Measurements from ENCODE around the gene GRWD1. TPM values are rescaled to one million over a fixed set of nuclear protein-coding genes. Genes with fewer than 3 reads are reported as not detected.
A peak's percentile ranks its signal among the peaks of the same experiment; 100 is the strongest.

GRWD1 gene
- total and polyA plus RNA-seq, 2 of the 13 experiments (the other 11 are each of a cell fraction or from before 2014, with no cell fraction given): 10.8 to 46.6 TPM

DNA sequence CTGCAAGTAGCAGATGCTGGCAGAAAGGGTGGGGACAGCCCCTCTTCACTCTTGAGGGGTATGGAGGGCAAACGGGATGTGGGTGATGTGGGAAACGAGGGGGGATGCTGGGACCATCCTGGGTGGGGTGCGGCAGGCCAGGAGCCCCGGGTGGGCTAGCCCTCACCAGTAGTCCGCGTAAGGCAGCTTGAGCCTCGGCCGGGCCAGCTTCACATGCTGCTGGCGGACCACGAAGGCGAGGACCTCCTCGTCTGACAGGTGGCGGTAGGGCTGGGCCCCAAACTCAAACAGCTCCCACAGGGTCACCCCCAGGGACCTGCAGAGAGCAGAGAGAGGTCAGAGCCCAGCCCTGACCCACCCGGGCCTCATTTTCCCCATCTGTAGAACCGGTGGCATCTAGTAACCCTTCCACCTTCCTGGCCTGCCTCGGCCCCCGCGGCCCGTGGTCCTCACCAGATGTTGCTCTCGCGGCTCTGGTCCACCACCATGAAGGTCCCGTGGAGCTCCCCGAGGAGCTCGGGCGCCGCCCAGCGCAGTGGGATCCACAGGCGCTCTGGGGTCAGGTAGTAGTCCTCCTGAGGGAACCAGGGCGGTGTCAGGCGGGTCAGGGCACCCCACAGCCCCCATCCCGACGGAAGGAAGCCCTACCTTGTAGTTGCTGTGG lies 55.2 kb downstream of the GRWD1 start (continued):
- TF ChIP-seq EED (CRISPR knock-in tag; IDR thresholded peaks at IDR 0.05): no peak
- TF ChIP-seq, protein P1, sequence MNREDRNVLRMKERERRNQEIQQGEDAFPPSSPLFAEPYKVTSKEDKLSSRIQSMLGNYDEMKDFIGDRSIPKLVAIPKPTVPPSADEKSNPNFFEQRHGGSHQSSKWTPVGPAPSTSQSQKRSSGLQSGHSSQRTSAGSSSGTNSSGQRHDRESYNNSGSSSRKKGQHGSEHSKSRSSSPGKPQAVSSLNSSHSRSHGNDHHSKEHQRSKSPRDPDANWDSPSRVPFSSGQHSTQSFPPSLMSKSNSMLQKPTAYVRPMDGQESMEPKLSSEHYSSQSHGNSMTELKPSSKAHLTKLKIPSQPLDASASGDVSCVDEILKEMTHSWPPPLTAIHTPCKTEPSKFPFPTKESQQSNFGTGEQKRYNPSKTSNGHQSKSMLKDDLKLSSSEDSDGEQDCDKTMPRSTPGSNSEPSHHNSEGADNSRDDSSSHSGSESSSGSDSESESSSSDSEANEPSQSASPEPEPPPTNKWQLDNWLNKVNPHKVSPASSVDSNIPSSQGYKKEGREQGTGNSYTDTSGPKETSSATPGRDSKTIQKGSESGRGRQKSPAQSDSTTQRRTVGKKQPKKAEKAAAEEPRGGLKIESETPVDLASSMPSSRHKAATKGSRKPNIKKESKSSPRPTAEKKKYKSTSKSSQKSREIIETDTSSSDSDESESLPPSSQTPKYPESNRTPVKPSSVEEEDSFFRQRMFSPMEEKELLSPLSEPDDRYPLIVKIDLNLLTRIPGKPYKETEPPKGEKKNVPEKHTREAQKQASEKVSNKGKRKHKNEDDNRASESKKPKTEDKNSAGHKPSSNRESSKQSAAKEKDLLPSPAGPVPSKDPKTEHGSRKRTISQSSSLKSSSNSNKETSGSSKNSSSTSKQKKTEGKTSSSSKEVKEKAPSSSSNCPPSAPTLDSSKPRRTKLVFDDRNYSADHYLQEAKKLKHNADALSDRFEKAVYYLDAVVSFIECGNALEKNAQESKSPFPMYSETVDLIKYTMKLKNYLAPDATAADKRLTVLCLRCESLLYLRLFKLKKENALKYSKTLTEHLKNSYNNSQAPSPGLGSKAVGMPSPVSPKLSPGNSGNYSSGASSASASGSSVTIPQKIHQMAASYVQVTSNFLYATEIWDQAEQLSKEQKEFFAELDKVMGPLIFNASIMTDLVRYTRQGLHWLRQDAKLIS (CRISPR knock-in tag; IDR thresholded peaks at IDR 0.05): no peak
- TF ChIP-seq XBP1 (CRISPR knock-in tag; IDR thresholded peaks at IDR 0.05): no peak
- no peak for TF ChIP-seq KMT2A (CRISPR knock-in tag; IDR thresholded peaks at IDR 0.05)
- TF ChIP-seq SIN3B (IDR thresholded peaks at IDR 0.05; ENCODE audit: low read length): no peak
- no peak for TF ChIP-seq BRCA1 (CRISPR knock-in tag; IDR thresholded peaks at IDR 0.05)
- no peak for TF ChIP-seq PPARG (CRISPR knock-in tag; conservative IDR thresholded peaks at IDR 0.05)
- TF ChIP-seq UBTF (CRISPR knock-in tag; IDR thresholded peaks at IDR 0.05): no peak
- no peak for TF ChIP-seq HES4 (CRISPR knock-in tag; IDR thresholded peaks at IDR 0.05; ENCODE audit: borderline replicate concordance)
- no peak for TF ChIP-seq REXO4 (CRISPR knock-in tag; IDR thresholded peaks at IDR 0.05; ENCODE audit: borderline replicate concordance)
- TF ChIP-seq PCBP1 (IDR thresholded peaks at IDR 0.05; ENCODE audit: borderline replicate concordance, low read depth, low read length): no peak
- no peak for TF ChIP-seq SCMH1 (CRISPR knock-in tag; IDR thresholded peaks at IDR 0.05; ENCODE audit: borderline replicate concordance)
- no peak for TF ChIP-seq ZBTB14 (CRISPR knock-in tag; IDR thresholded peaks at IDR 0.05)
- no peak for TF ChIP-seq ZNF660 (CRISPR knock-in tag; IDR thresholded peaks at IDR 0.05; ENCODE audit: borderline replicate concordance, low read depth)
- TF ChIP-seq GLI4 (CRISPR knock-in tag; IDR thresholded peaks at IDR 0.05; ENCODE audit: borderline replicate concordance): 0 out of 2 replicates have a peak, but pooled peaks have one; percentile 40
- TF ChIP-seq EEA1 (CRISPR knock-in tag; IDR thresholded peaks at IDR 0.05; ENCODE audit: borderline replicate concordance): no peak
- TF ChIP-seq, protein P2, sequence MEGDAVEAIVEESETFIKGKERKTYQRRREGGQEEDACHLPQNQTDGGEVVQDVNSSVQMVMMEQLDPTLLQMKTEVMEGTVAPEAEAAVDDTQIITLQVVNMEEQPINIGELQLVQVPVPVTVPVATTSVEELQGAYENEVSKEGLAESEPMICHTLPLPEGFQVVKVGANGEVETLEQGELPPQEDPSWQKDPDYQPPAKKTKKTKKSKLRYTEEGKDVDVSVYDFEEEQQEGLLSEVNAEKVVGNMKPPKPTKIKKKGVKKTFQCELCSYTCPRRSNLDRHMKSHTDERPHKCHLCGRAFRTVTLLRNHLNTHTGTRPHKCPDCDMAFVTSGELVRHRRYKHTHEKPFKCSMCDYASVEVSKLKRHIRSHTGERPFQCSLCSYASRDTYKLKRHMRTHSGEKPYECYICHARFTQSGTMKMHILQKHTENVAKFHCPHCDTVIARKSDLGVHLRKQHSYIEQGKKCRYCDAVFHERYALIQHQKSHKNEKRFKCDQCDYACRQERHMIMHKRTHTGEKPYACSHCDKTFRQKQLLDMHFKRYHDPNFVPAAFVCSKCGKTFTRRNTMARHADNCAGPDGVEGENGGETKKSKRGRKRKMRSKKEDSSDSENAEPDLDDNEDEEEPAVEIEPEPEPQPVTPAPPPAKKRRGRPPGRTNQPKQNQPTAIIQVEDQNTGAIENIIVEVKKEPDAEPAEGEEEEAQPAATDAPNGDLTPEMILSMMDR (CRISPR knock-in tag; IDR thresholded peaks at IDR 0.05): peak; percentile 18; the same call in 1 of the 2 replicates
- no peak for TF ChIP-seq MYC (CRISPR knock-in tag; IDR thresholded peaks at IDR 0.05; ENCODE audit: borderline replicate concordance)
- TF ChIP-seq PHF5A (CRISPR knock-in tag; IDR thresholded peaks at IDR 0.05; ENCODE audit: low read depth, unreplicated experiment): no peak
- no peak for TF ChIP-seq ZNF652 (CRISPR knock-in tag; IDR thresholded peaks at IDR 0.05; ENCODE audit: borderline replicate concordance, low read depth)
- TF ChIP-seq CENPX (CRISPR knock-in tag; IDR thresholded peaks at IDR 0.05): no peak
- TF ChIP-seq CENPT (CRISPR knock-in tag; IDR thresholded peaks at IDR 0.05; ENCODE audit: low read depth): no peak

Data from HepG2 (cell line).